Right cardiac atrium (tissue), 5 donors: Measurements from ENCODE around the gene MT1H. TPM values are rescaled to one million over a fixed set of nuclear protein-coding genes. Genes with fewer than 3 reads are reported as not detected.
"Not testable (repeated sequence)": the region's sequence is repeated elsewhere in the genome, so short reads cannot be mapped to it uniquely, and the experiment has no call there.

Source experiments
- ATAC-seq, 2 donors: fragments of 200-7000 bp; cut with Tn5 transposase; one replicate each; pipeline versions ENCODE4 v1.8.0 to v1.9.1; 2020; ENCODE audit warnings: moderate library complexity in 2 of 2, mild to moderate bottlenecking in 1 of 2
- DNase-seq, 3 donors: peaks; one replicate each; pipeline ENCODE4 v3.0.0-alpha.2; 2020
- H3K27ac ChIP-seq: one replicate; pipeline ENCODE4 v1.5.1; 2013; ENCODE audit warnings: mild to moderate bottlenecking, low read length, control low read depth, moderate library complexity
- H3K27me3 ChIP-seq: one replicate; pipeline ENCODE4 v1.6.1; 2013; ENCODE audit not compliant: control insufficient read depth, insufficient read depth
- H3K4me1 ChIP-seq: one replicate; pipeline ENCODE4 v1.6.1; 2013; ENCODE audit warnings: low read length; ENCODE audit not compliant: control insufficient read depth, insufficient read depth
- H3K4me3 ChIP-seq: one replicate; pipeline ENCODE4 v1.5.1; 2013; ENCODE audit warnings: low read length, control low read depth
- H3K9me3 ChIP-seq: one replicate; pipeline ENCODE4 v1.6.1; 2013; ENCODE audit warnings: low read length; ENCODE audit not compliant: control insufficient read depth
- WGBS: extraction: QIAGEN DNeasy Blood & Tissue Kit; methylation state at CpG from one replicate; pipeline ENCODE4 v1.1.7; 2013; 5-methylcytosine and 5-hydroxymethylcytosine counted together
- intact Hi-C, 4 donors: fragments of 100-400 bp; cut with DNase I; formaldehyde crosslinking; loops; one replicate each; pipeline versions ENCODE4 v1.11.0 to v1.14.0; 2022 to 2023
- polyA plus RNA-seq: library from polyadenylated mRNA; stranded (reverse); fragments of 200-250 nt; gene quantifications from one replicate; pipeline ENCODE4 v1.2.3, GENCODE V29; 2013
- total RNA-seq, 4 donors: library from RNA; stranded (reverse); fragmentation: NEBNext Ultra II Directional; extraction: Animal tissue kit (Norgen Biotek cat#: 25700); gene quantifications; one replicate each; pipeline ENCODE4 v1.2.1, GENCODE V29; 2021
- donor health status: healthy with polysubstance abuse.
- donor health status: DM: no; HTN: yes; CAD: no.
- donor health status: DM: no; HTN: no; CAD: no.
- donor health status: DM: no; HTN: yes; CAD: no; lungs with severe emphysema.
- donor health status: DM: yes; HTN: yes; CAD: no.

Gene MT1H
- total and polyA plus RNA-seq, 5 donors, result not detected

GRCh38 chr16:56649820-56650219 is 19.8 kb upstream of the MT1H start:
- H3K27me3 ChIP-seq, result no peaks in the 10 kb centered on the region
- H3K9me3 ChIP-seq, result no peaks in the 10 kb centered on the region
- no peak for DNase-seq
- ATAC-seq, result no peak
- no peaks in the 10 kb centered on the region for H3K4me1 ChIP-seq
- 83% methylated on average over 3 of the region's 3 CpGs for WGBS
- no peak overlapping the region for H3K4me3 ChIP-seq
- no peak overlapping the region for H3K27ac ChIP-seq
- intact Hi-C loops, result no loop called here

GRCh38 chr16:56651586-56651985 is 18.0 kb upstream of the MT1H start, which contains the start of gene MT1B:
Gene MT1B, plus strand, starts transcription at chr16:56651886. Its CDS starts 68 bp downstream, at chr16:56651954.
- H3K4me3 ChIP-seq, result no peak within 1 kb of the TSS
- WGBS, result 64% methylated on average over 7 of the region's 7 CpGs
- intact Hi-C loops, result no loop called here
- H3K27ac ChIP-seq, result no peak within 1 kb of the TSS
- H3K27me3 ChIP-seq, result no peaks in the 10 kb centered on the region
- DNase-seq (no peak), ATAC-seq (no peak)
- H3K4me1 ChIP-seq, result no peaks in the 10 kb centered on the region
- no peaks in the 10 kb centered on the region for H3K9me3 ChIP-seq

GRCh38 chr16:56652600-56652999 is 17.0 kb upstream of the MT1H start:
- Histone ChIP-seq H3K4me3 (no peak overlapping the region), H3K27ac (no peak overlapping the region), H3K4me1 (no peaks in the 10 kb centered on the region), H3K9me3 (no peaks in the 10 kb centered on the region), H3K27me3 (no peaks in the 10 kb centered on the region)
- ATAC-seq, result no peak
- 60% methylated on average over 1 of the region's 1 CpG for WGBS
- intact Hi-C loops, result no loop called here
- DNase-seq, result no peak

GRCh38 chr16:56653218-56653617 is 16.4 kb upstream of the MT1H start:
- Histone ChIP-seq H3K4me1 (no peaks in the 10 kb centered on the region), H3K4me3 (no peak overlapping the region), H3K9me3 (no peaks in the 10 kb centered on the region), H3K27me3 (no peaks in the 10 kb centered on the region), H3K27ac (no peak overlapping the region)
- DNase-seq (no peak), ATAC-seq (no peak)
- intact Hi-C loops, result no loop called here
- WGBS, result 73% methylated on average over 7 of the region's 7 CpGs

- Histone ChIP-seq H3K27me3 (no peaks in the 10 kb centered on the region), H3K9me3 (no peaks in the 10 kb centered on the region), H3K4me1 (no peaks in the 10 kb centered on the region), H3K4me3 (peak within 1 kb of the TSS; percentile 66), H3K27ac (no peak within 1 kb of the TSS)
- intact Hi-C loops, result no loop called here
- DNase-seq, result peak; percentile 77 to 89 (median 88)
- peak; percentile 90 to 91 for ATAC-seq
- 1% methylated on average over 46 of the region's 46 CpGs for WGBS
Measured at GRCh38 chr16:56657555-56658326, 11.9 kb upstream of the MT1H start, which contains the start of gene MT1F. Gene MT1F, plus strand, starts transcription at chr16:56657959. Its CDS starts 100 bp downstream, at chr16:56658059.

- ATAC-seq, result no peak
- Histone ChIP-seq H3K9me3 (no peaks in the 10 kb centered on the region), H3K4me3 (peak overlapping the region; percentile 66), H3K27ac (no peak overlapping the region), H3K4me1 (no peaks in the 10 kb centered on the region), H3K27me3 (no peaks in the 10 kb centered on the region)
- intact Hi-C loops, result no loop called here
- DNase-seq, result peak in 2 of 3 donors; percentile 75 to 82
- 35% methylated on average over 10 of the region's 10 CpGs for WGBS
Measured at GRCh38 chr16:56658327-56658875, 11.2 kb upstream of the MT1H start.

- ATAC-seq, result no peak
- Histone ChIP-seq H3K27ac (no peak overlapping the region), H3K27me3 (no peaks in the 10 kb centered on the region), H3K9me3 (no peaks in the 10 kb centered on the region), H3K4me3 (peak overlapping the region; percentile 1), H3K4me1 (no peaks in the 10 kb centered on the region)
- 11% methylated on average over 48 of the region's 48 CpGs for WGBS
- no peak for DNase-seq
- intact Hi-C loops, result no loop called here
Measured at GRCh38 chr16:56662357-56663354, 7.0 kb upstream of the MT1H start.

- intact Hi-C loops, result no loop called here
- H3K4me3 ChIP-seq, result no peak overlapping the region
- ATAC-seq (no peak), DNase-seq (no peak)
- 93% methylated on average over 1 of the region's 1 CpG for WGBS
- H3K4me1 ChIP-seq, result peaks cover under 1% of the 10 kb centered on the region
- no peaks in the 10 kb centered on the region for H3K27me3 ChIP-seq
- H3K27ac ChIP-seq, result no peak overlapping the region
- H3K9me3 ChIP-seq, result no peaks in the 10 kb centered on the region
Measured at GRCh38 chr16:56664506-56664905, 5.1 kb upstream of the MT1H start.

- H3K27ac ChIP-seq, H3K4me1 ChIP-seq, H3K27me3 ChIP-seq, intact Hi-C loops, H3K9me3 ChIP-seq, DNase-seq, ATAC-seq, H3K4me3 ChIP-seq: not testable (repeated sequence)
- 69% methylated on average over 8 of the region's 8 CpGs for WGBS
Measured at GRCh38 chr16:56665286-56666261, 4.0 kb upstream of the MT1H start.
